Measurements from ENCODE around the gene KRTAP5-8.
A peak's percentile ranks its signal among the peaks of the same experiment; 100 is the strongest.
"Not testable (repeated sequence)": the region's sequence is repeated elsewhere in the genome, so short reads cannot be mapped to it uniquely, and the experiment has no call there.

Gene KRTAP5-8

GRCh38 chr11:71575723-71576424 lies 38.0 kb downstream of the KRTAP5-8 start:
- no peak for DNase-seq

GRCh38 chr11:71576688-71577465 lies 39.1 kb downstream of the KRTAP5-8 start:
- not testable (repeated sequence) for DNase-seq

DNA sequence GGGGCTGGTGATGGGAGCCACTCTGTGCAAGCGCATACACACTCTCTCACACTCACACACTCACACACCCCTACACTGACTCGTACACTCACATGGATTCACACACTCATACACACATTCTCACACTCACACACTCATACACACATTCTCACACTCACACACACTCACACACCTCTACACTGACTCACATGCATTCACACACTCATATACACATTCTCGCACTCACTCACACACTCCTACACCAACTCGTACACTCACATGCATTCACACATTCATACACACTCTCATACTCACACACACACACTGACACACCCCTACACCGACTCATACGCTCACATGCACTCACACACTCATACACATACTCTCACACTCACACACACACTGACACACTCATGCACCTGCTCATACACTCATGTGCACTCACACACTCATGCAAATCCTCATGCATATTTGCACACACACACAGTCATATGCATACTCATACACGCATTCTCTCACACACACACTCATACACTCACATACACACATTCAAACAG lies 39.7 kb downstream of the KRTAP5-8 start:
- DNase-seq, result no peak

DNA sequence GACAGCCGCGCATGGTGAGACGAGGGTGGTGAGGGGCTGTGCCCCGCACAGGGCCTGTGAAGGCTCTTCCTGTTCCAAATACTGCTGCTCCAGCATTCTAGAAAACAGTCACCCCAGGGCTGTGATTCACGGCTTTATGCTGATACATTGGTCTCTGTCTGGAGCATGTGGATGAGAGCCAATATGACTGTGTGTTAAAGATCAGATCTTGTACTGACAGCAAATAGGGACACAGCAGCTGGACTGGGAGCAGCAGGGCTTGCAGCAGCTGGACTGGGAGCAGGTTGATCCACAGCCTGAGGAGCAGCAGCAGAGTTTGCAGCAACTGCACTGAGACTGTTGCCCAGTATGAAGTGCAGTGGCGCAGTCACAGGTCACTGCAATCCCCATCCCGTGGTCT lies 41.7 kb downstream of the KRTAP5-8 start:
- not testable (repeated sequence) for DNase-seq

- DNase-seq, result peak; percentile 27 to 68 (median 52)
These were observed 42.5 kb downstream of the KRTAP5-8 start for GRCh38 chr11:71580057-71581003.

GRCh38 chr11:71581826-71582225 lies 44.0 kb downstream of the KRTAP5-8 start:
- no peak for DNase-seq

- DNase-seq, result no peak
These were observed 44.6 kb downstream of the KRTAP5-8 start, which contains the start of gene KRTAP5-11 for GRCh38 chr11:71582309-71582895. KRTAP5-11 (minus strand) TSS chr11:71582875; CDS start chr11:71582837, 38 bp downstream.

GRCh38 chr11:71582969-71583368 lies 45.1 kb downstream of the KRTAP5-8 start:
- peak in 3 of 4 experiments; percentile 40 to 60 (median 40) for DNase-seq

DNA sequence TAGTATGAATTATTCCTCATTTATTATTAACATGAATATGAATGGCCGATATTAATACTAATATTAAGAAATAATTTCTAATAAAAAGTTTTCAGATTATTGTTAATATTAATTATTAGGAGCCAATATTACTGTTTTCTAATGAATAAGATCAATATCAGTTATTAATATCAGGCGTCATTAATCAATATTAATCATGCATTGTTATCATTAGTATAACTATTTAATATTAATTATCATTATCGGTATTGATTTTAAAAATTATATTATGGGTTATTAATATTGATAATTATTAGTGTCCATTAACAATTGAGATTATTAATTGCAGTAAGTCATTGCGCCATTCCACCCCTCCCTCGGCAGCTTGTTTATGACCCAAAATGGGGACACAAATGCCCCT lies 47.8 kb downstream of the KRTAP5-8 start:
- DNase-seq, result not testable (repeated sequence)

DNA sequence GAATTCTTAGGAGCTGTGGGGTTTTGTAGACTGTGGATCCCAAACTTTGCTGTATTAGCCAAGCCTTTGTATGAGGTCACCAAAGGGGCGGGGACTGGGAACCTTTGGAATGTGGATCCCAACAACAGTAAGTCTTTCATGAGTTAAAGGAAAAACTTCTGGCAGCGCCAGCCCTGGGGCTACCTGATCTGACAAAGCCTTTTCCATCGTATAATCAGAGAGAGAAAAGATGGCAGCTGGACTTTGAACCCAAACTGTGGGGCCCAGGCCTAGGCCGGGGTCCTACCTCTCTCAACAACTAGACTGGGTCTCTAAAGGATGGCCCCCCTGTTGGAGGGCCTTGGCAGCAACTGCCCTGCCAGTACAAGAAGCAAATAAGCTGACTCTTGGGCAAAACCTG lies 50.5 kb downstream of the KRTAP5-8 start:
- not testable (repeated sequence) for DNase-seq
